IMR-90 (cell line): Measurements from ENCODE around the gene GABARAPL1. TPM values are rescaled to one million over a fixed set of nuclear protein-coding genes. Genes with fewer than 3 reads are reported as not detected.

Experiments used
- ATAC-seq: fragments of 200-7000 bp; cut with Tn5 transposase; 2 replicates; pipeline ENCODE4 v1.9.1; 2020; ENCODE audit warnings: low read depth, mild to moderate bottlenecking, moderate library complexity
- BruUV-seq: library from RNA; stranded (reverse); fragments of 400-500 nt; replicated peaks from 2 replicates; lab custom pipeline; 2021; lab: Mats Ljungman, UMichigan
- CTCF ChIA-PET: fragments of 300-600 bp; formaldehyde crosslinking; extraction: SDS; loops from one replicate; lab custom pipeline; 2021; ENCODE audit warnings: antibody characterized with exemption; lab: Yijun Ruan, JAX
- POLR2A ChIA-PET: fragments of 300-600 bp; sonication (Branson Sonifier 250); formaldehyde crosslinking; loops from one replicate; lab custom pipeline; 2022; ENCODE audit warnings: antibody characterized with exemption; ENCODE audit not compliant: unreplicated experiment; lab: Charles Lee
- DNase-seq: peaks from one replicate; pipeline ENCODE4 v3.0.0; 2013
- H2AFZ ChIP-seq: replicated peaks from 2 replicates; pipeline ENCODE3; 2013; ENCODE audit warnings: low read length, mild to moderate bottlenecking; ENCODE audit not compliant: poor library complexity
- H2AK5ac ChIP-seq: 2 replicates; pipeline ENCODE4 v1.6.1; 2013; ENCODE audit warnings: low read depth, low read length, inconsistent platforms
- H2AK9ac ChIP-seq: replicated peaks from 2 replicates; pipeline ENCODE3; 2013; ENCODE audit warnings: mild to moderate bottlenecking, low read depth, low read length, moderate library complexity; ENCODE audit not compliant: poor library complexity
- H2BK120ac ChIP-seq: 2 replicates; pipeline ENCODE4 v1.6.1; 2013; ENCODE audit warnings: low read depth, low read length, inconsistent platforms
- H2BK15ac ChIP-seq: 3 replicates; pipeline ENCODE4 v1.6.1; 2013; ENCODE audit warnings: low read depth, low read length, inconsistent platforms
- H2BK20ac ChIP-seq: 2 replicates; pipeline ENCODE4 v1.6.1; 2013; ENCODE audit warnings: low read depth, mild to moderate bottlenecking, inconsistent platforms, low read length, moderate library complexity
- H2BK5ac ChIP-seq: 2 replicates; pipeline ENCODE4 v1.6.1; 2013; ENCODE audit warnings: mild to moderate bottlenecking, low read depth, low read length, inconsistent platforms; ENCODE audit not compliant: poor library complexity, severe bottlenecking
- H3K14ac ChIP-seq: replicated peaks from 2 replicates; pipeline ENCODE4 v1.6.1; 2013; ENCODE audit warnings: low read depth, low read length, inconsistent platforms
- H3K18ac ChIP-seq: 2 replicates; pipeline ENCODE4 v1.6.1; 2013; ENCODE audit warnings: low read depth, low read length, control low read depth
- H3K23ac ChIP-seq: 2 replicates; pipeline ENCODE4 v1.6.1; 2013; ENCODE audit warnings: low read depth, low read length, inconsistent platforms
- H3K27ac ChIP-seq: 2 replicates; pipeline ENCODE4 v1.5.1; 2013; ENCODE audit warnings: mild to moderate bottlenecking, control low read depth, low read length; ENCODE audit not compliant: insufficient read depth
- H3K27me3 ChIP-seq: 2 replicates; pipeline ENCODE4 v1.6.1; 2013; ENCODE audit warnings: low read length; ENCODE audit not compliant: control insufficient read depth, insufficient read depth
- H3K36me3 ChIP-seq: 2 replicates; pipeline ENCODE4 v1.6.1; 2013; ENCODE audit warnings: low read length, mixed read lengths; ENCODE audit not compliant: control insufficient read depth, insufficient read depth
- H3K4ac ChIP-seq: 2 replicates; pipeline ENCODE4 v1.6.1; 2013; ENCODE audit warnings: low read depth, low read length, inconsistent platforms
- H3K4me1 ChIP-seq: 2 replicates; pipeline ENCODE4 v1.6.1; 2013; ENCODE audit warnings: low read length, mixed read lengths; ENCODE audit not compliant: control insufficient read depth, insufficient read depth
- H3K4me2 ChIP-seq: 2 replicates; pipeline ENCODE4 v1.6.1; 2013; ENCODE audit warnings: low read depth, mild to moderate bottlenecking, control low read depth, low read length, moderate library complexity
- H3K4me3 ChIP-seq: 2 replicates; pipeline ENCODE4 v1.5.1; 2013; ENCODE audit warnings: low read depth, mild to moderate bottlenecking, control low read depth, low read length, moderate library complexity; ENCODE audit not compliant: insufficient read depth
- H3K56ac ChIP-seq: 2 replicates; pipeline ENCODE4 v1.6.1; 2013; ENCODE audit warnings: low read length, inconsistent platforms; ENCODE audit not compliant: insufficient read depth; ENCODE audit errors: extremely low read depth
- H3K79me1 ChIP-seq, 2 experiments: 2 replicates each; pipeline ENCODE4 v1.6.1; 2013; ENCODE audit warnings: low read length in 2 of 2, inconsistent platforms in 1 of 2, low read depth in 1 of 2
- H3K9ac ChIP-seq: 2 replicates; pipeline ENCODE4 v1.6.1; 2013; ENCODE audit warnings: low read depth, low read length, control low read depth
- H3K9me1 ChIP-seq: 2 replicates; pipeline ENCODE4 v1.6.1; 2013; ENCODE audit warnings: low read length, inconsistent platforms; ENCODE audit not compliant: insufficient read depth
- H3K9me3 ChIP-seq: 2 replicates; pipeline ENCODE4 v1.6.1; 2013; ENCODE audit warnings: low read length; ENCODE audit not compliant: control insufficient read depth, insufficient read depth
- H4K20me1 ChIP-seq: 2 replicates; pipeline ENCODE4 v1.6.1; 2013; ENCODE audit warnings: low read length, inconsistent platforms; ENCODE audit not compliant: insufficient read depth
- H4K5ac ChIP-seq: 2 replicates; pipeline ENCODE4 v1.6.1; 2013; ENCODE audit warnings: mild to moderate bottlenecking, low read depth, low read length, control low read depth
- H4K8ac ChIP-seq, 2 experiments: 2 replicates each; pipeline ENCODE4 v1.6.1; 2013; ENCODE audit warnings: low read depth in 2 of 2, low read length in 2 of 2, control low read depth in 1 of 2, inconsistent platforms in 1 of 2
- H4K91ac ChIP-seq: 2 replicates; pipeline ENCODE4 v1.6.1; 2013; ENCODE audit warnings: low read depth, low read length, inconsistent platforms; ENCODE audit not compliant: insufficient read depth
- BHLHE40 ChIP-seq: fragments of 150-350 bp; IDR thresholded peaks from 2 replicates; pipeline ENCODE4 v1.6.1; 2016; ENCODE audit warnings: mild to moderate bottlenecking, low read depth, low read length
- CEBPB ChIP-seq: IDR thresholded peaks from 2 replicates; pipeline ENCODE4 v1.6.1; 2012; ENCODE audit warnings: low read depth, low read length, improper control_type of control experiment
- CHD1 ChIP-seq: IDR thresholded peaks from 2 replicates; pipeline ENCODE4 v1.6.1; 2012; ENCODE audit warnings: low read depth, low read length, improper control_type of control experiment
- CTCF ChIP-seq: conservative IDR thresholded peaks from 2 replicates; pipeline ENCODE4 v1.5.1; 2012; ENCODE audit warnings: mild to moderate bottlenecking, low read depth, low read length, improper control_type of control experiment
- ELK1 ChIP-seq: fragments of 150-350 bp; IDR thresholded peaks from 2 replicates; pipeline ENCODE4 v1.6.1; 2016; ENCODE audit warnings: low read depth, mild to moderate bottlenecking, low read length, moderate library complexity, borderline replicate concordance
- FOS ChIP-seq: fragments of 150-350 bp; IDR thresholded peaks from 2 replicates; pipeline ENCODE4 v1.6.1; 2016; ENCODE audit warnings: low read depth, low read length
- MAFK ChIP-seq: IDR thresholded peaks from 2 replicates; pipeline ENCODE4 v1.6.1; 2012; ENCODE audit warnings: low read depth, low read length, improper control_type of control experiment
- MAZ ChIP-seq: IDR thresholded peaks from 2 replicates; pipeline ENCODE4 v1.6.1; 2012; ENCODE audit warnings: low read depth, mild to moderate bottlenecking, low read length, improper control_type of control experiment, moderate library complexity, borderline replicate concordance
- MXI1 ChIP-seq: IDR thresholded peaks from 2 replicates; pipeline ENCODE4 v1.6.1; 2012; ENCODE audit warnings: low read depth, mild to moderate bottlenecking, low read length, moderate library complexity, borderline replicate concordance
- NFE2L2 ChIP-seq: fragments of 150-350 bp; IDR thresholded peaks from 2 replicates; pipeline ENCODE4 v1.6.1; 2016; ENCODE audit warnings: low read depth, mild to moderate bottlenecking, low read length
- POLR2A ChIP-seq: IDR thresholded peaks from 2 replicates; pipeline ENCODE4 v1.6.1; 2012; ENCODE audit warnings: mild to moderate bottlenecking, low read depth, low read length
- RAD21 ChIP-seq: IDR thresholded peaks from 2 replicates; pipeline ENCODE4 v1.6.1; 2012; ENCODE audit warnings: low read length, improper control_type of control experiment
- RCOR1 ChIP-seq: IDR thresholded peaks from 2 replicates; pipeline ENCODE4 v1.6.1; 2012; ENCODE audit warnings: mild to moderate bottlenecking, low read length, improper control_type of control experiment; ENCODE audit not compliant: insufficient replicate concordance
- RFX5 ChIP-seq: IDR thresholded peaks from 2 replicates; pipeline ENCODE4 v1.8.0; 2012; ENCODE audit warnings: low read depth, mild to moderate bottlenecking, low read length, moderate library complexity
- SMC3 ChIP-seq: fragments of 150-350 bp; IDR thresholded peaks from 2 replicates; pipeline ENCODE4 v1.6.1; 2016; ENCODE audit warnings: low read depth, mild to moderate bottlenecking, antibody characterized with exemption, low read length, moderate library complexity
- USF2 ChIP-seq: fragments of 150-350 bp; IDR thresholded peaks from 2 replicates; pipeline ENCODE4 v1.6.1; 2017; ENCODE audit warnings: mild to moderate bottlenecking, antibody characterized with exemption, low read length, low read depth
- WGBS, 2 experiments: methylation state at CpG; one replicate each; pipeline versions ENCODE4 v1.1.5 to v1.1.7; 2013; ENCODE audit warnings: missing lambda C conversion rate in 2 of 2; ENCODE audit not compliant: insufficient read length in 1 of 2; ENCODE audit errors: extremely low coverage in 2 of 2; 5-methylcytosine and 5-hydroxymethylcytosine counted together
- dilution Hi-C: fragments of 300-500 bp; cut with HindIII; formaldehyde crosslinking; loops from one replicate; pipeline ENCODE4 v1.14.3; 2018; ENCODE audit warnings: low sequenced_read_pairs; ENCODE audit not compliant: unreplicated experiment
- in situ Hi-C: fragments of 300-500 bp; cut with MboI; formaldehyde crosslinking; loops from 3 replicates; pipeline ENCODE4 v1.14.3; 2019; ENCODE audit warnings: low sequenced_read_pairs, inconsistent platforms, mixed read lengths
- intact Hi-C: fragments of 100-400 bp; cut with micrococcal nuclease; formaldehyde crosslinking; loops from 2 replicates; pipeline ENCODE4 v1.10.0; 2022
- polyA plus RNA-seq, 3 experiments: library from polyadenylated mRNA; depleted of rRNA; stranded (reverse); fragments of >200 nt; gene quantifications; 2 replicates each; pipeline ENCODE4 v1.2.3, GENCODE V29; 2012; ENCODE audit warnings: low replicate concordance in 1 of 3
- total RNA-seq: library from RNA; depleted of rRNA; stranded (reverse); fragments of >200 nt; gene quantifications from 2 replicates; pipeline ENCODE4 v1.2.3, GENCODE V29; 2012

The GABARAPL1 gene
- total and polyA plus RNA-seq, 2 of the 4 experiments (the other 2 are of a cell fraction), result 51.6 to 93.6 TPM

- H2BK120ac ChIP-seq, result no peak overlapping the region
- no peak overlapping the region for H2BK5ac ChIP-seq
- CTCF ChIA-PET, result no interaction called here
- no peak overlapping the region for H2AFZ ChIP-seq
- no peaks in the 10 kb centered on the region for H4K20me1 ChIP-seq
- H3K27ac ChIP-seq, result no peak overlapping the region
- no peak overlapping the region for H3K18ac ChIP-seq
- H3K23ac ChIP-seq, result no peak overlapping the region
- H4K8ac ChIP-seq, result no peak overlapping the region
- no peak overlapping the region for H3K9ac ChIP-seq
- no peak overlapping the region for H4K91ac ChIP-seq
- H2AK9ac ChIP-seq, result no peak overlapping the region
- H3K9me1 ChIP-seq, result no peaks in the 10 kb centered on the region
- H3K4me1 ChIP-seq, result no peaks in the 10 kb centered on the region; the same call in 1 of the 2 replicates
- H2AK5ac ChIP-seq, result no peak overlapping the region
- H3K14ac ChIP-seq, result no peak overlapping the region
- H3K9me3 ChIP-seq, result no peaks in the 10 kb centered on the region
- H2BK20ac ChIP-seq, result no peak overlapping the region
- in situ Hi-C loops, result no loop called here
- POLR2A ChIA-PET, result interaction anchor here (0.6 kb wide), 1 partner anchor 98 kb away, joined by 3 read pairs; no protein-coding TSS in a partner anchor
- no peak overlapping the region for H2BK15ac ChIP-seq
- no peak overlapping the region for H3K4ac ChIP-seq
- WGBS, 2 experiments, result no CpG with 5 or more reads among the region's 2 CpGs
- no peak overlapping the region for H3K4me3 ChIP-seq
- no peak for ATAC-seq
- no peak overlapping the region for H3K4me2 ChIP-seq
- dilution Hi-C loops, result no loop called here
- no peak for DNase-seq
- H4K5ac ChIP-seq, result no peak overlapping the region
- BruUV-seq, result no TSS peak
- intact Hi-C loops, result no loop called here
- peaks cover 3% of the 10 kb centered on the region for H3K36me3 ChIP-seq
- H3K27me3 ChIP-seq, result no peaks in the 10 kb centered on the region; the same call in 1 of the 2 replicates
- no peaks in the 10 kb centered on the region for H3K79me1 ChIP-seq
- H3K56ac ChIP-seq, result no peak overlapping the region
- no peak for TF ChIP-seq RFX5
- TF ChIP-seq CTCF, result no peak
- no peak for TF ChIP-seq ELK1
- no peak for TF ChIP-seq MAFK
- no peak for TF ChIP-seq CHD1
- TF ChIP-seq POLR2A, result no peak
- no peak for TF ChIP-seq RCOR1
- TF ChIP-seq SMC3, result no peak
- no peak for TF ChIP-seq RAD21
- no peak for TF ChIP-seq MAZ
- TF ChIP-seq CEBPB, result no peak
- TF ChIP-seq NFE2L2, result no peak
- no peak for TF ChIP-seq BHLHE40
- no peak for TF ChIP-seq FOS
- TF ChIP-seq USF2, result no peak
- no peak for TF ChIP-seq MXI1
Observed at GRCh38 chr12:10241727-10242126, 29.1 kb downstream of the GABARAPL1 start.
